ENCODE data around the gene WIPF2. TPM values are rescaled to one million over a fixed set of nuclear protein-coding genes. Genes with fewer than 3 reads are reported as not detected.

The WIPF2 gene
- total RNA-seq = 11.8 TPM

- peaks cover 22% of the 10 kb centered on the region for H3K4me1 ChIP-seq (ENCODE audit: insufficient read depth, low read length)
- H3K9me3 ChIP-seq (ENCODE audit: low read depth, low read length) = no peaks in the 10 kb centered on the region
- H3K27me3 ChIP-seq (ENCODE audit: insufficient read depth, low read length) = no peaks in the 10 kb centered on the region
- peak within 1 kb of the TSS; percentile 69 for H3K4me3 ChIP-seq (ENCODE audit: low read length)
These were observed at the start of gene WIPF2 for GRCh38 chr17:40218740-40219593. Gene WIPF2, plus strand, starts transcription at chr17:40219304. Its CDS starts 37,156 bp downstream, at chr17:40256460.

- no peaks in the 10 kb centered on the region for H3K4me1 ChIP-seq (ENCODE audit: insufficient read depth, low read length)
- H3K9me3 ChIP-seq (ENCODE audit: low read depth, low read length) = no peaks in the 10 kb centered on the region
- no peak overlapping the region for H3K4me3 ChIP-seq (ENCODE audit: low read length)
- no peaks in the 10 kb centered on the region for H3K27me3 ChIP-seq (ENCODE audit: insufficient read depth, low read length)
These were observed 48.8 kb upstream of the WIPF2 start for GRCh38 chr17:40170325-40170724.

- no peaks in the 10 kb centered on the region for H3K27me3 ChIP-seq (ENCODE audit: insufficient read depth, low read length)
- no peak overlapping the region for H3K4me3 ChIP-seq (ENCODE audit: low read length)
- H3K4me1 ChIP-seq (ENCODE audit: insufficient read depth, low read length) = peaks cover under 1% of the 10 kb centered on the region
These were observed 47.4 kb upstream of the WIPF2 start for GRCh38 chr17:40171750-40172149.

GRCh38 chr17:40173091-40173777 lies 45.9 kb upstream of the WIPF2 start:
- Histone ChIP-seq H3K4me3 (ENCODE audit: low read length) (no peak overlapping the region), H3K4me1 (ENCODE audit: insufficient read depth, low read length) (peaks cover 9% of the 10 kb centered on the region), H3K9me3 (ENCODE audit: low read depth, low read length) (no peaks in the 10 kb centered on the region), H3K27me3 (ENCODE audit: insufficient read depth, low read length) (no peaks in the 10 kb centered on the region)

More at GRCh38 chr17:40171750-40172149, 47.4 kb upstream of the WIPF2 start:
- no peaks in the 10 kb centered on the region for H3K9me3 ChIP-seq (ENCODE audit: low read depth, low read length)

- peaks cover 9% of the 10 kb centered on the region for H3K4me1 ChIP-seq (ENCODE audit: insufficient read depth, low read length)
- H3K27me3 ChIP-seq (ENCODE audit: insufficient read depth, low read length) = no peaks in the 10 kb centered on the region
- H3K4me3 ChIP-seq (ENCODE audit: low read length) = no peak overlapping the region
- H3K9me3 ChIP-seq (ENCODE audit: low read depth, low read length) = no peaks in the 10 kb centered on the region
These were observed 45.3 kb upstream of the WIPF2 start for GRCh38 chr17:40173778-40174135.

- Histone ChIP-seq H3K4me1 (ENCODE audit: insufficient read depth, low read length) (peaks cover 9% of the 10 kb centered on the region), H3K4me3 (ENCODE audit: low read length) (no peak overlapping the region)
These were observed 44.6 kb upstream of the WIPF2 start for GRCh38 chr17:40174514-40174913.

GRCh38 chr17:40175928-40176753 lies 43.0 kb upstream of the WIPF2 start:
- no peaks in the 10 kb centered on the region for H3K9me3 ChIP-seq (ENCODE audit: low read depth, low read length)
- H3K27me3 ChIP-seq (ENCODE audit: insufficient read depth, low read length) = no peaks in the 10 kb centered on the region
- H3K4me1 ChIP-seq (ENCODE audit: insufficient read depth, low read length) = peaks cover 9% of the 10 kb centered on the region
- no peak overlapping the region for H3K4me3 ChIP-seq (ENCODE audit: low read length)

More at GRCh38 chr17:40174514-40174913, 44.6 kb upstream of the WIPF2 start:
- no peaks in the 10 kb centered on the region for H3K9me3 ChIP-seq (ENCODE audit: low read depth, low read length)
- H3K27me3 ChIP-seq (ENCODE audit: insufficient read depth, low read length) = no peaks in the 10 kb centered on the region

- Histone ChIP-seq H3K4me3 (ENCODE audit: low read length) (no peak overlapping the region), H3K4me1 (ENCODE audit: insufficient read depth, low read length) (peaks cover 9% of the 10 kb centered on the region), H3K27me3 (ENCODE audit: insufficient read depth, low read length) (no peaks in the 10 kb centered on the region), H3K9me3 (ENCODE audit: low read depth, low read length) (no peaks in the 10 kb centered on the region)
These were observed 42.4 kb upstream of the WIPF2 start for GRCh38 chr17:40176754-40177110.

GRCh38 chr17:40177275-40177874 lies 41.7 kb upstream of the WIPF2 start, which contains the start of gene RAPGEFL1:
Gene RAPGEFL1, plus strand, starts transcription at chr17:40177470. Its CDS starts 392 bp downstream, at chr17:40177862.
- Histone ChIP-seq H3K4me3 (ENCODE audit: low read length) (peak within 1 kb of the TSS; percentile 24), H3K27me3 (ENCODE audit: insufficient read depth, low read length) (no peaks in the 10 kb centered on the region), H3K9me3 (ENCODE audit: low read depth, low read length) (no peaks in the 10 kb centered on the region), H3K4me1 (ENCODE audit: insufficient read depth, low read length) (peaks cover 9% of the 10 kb centered on the region)

- Histone ChIP-seq H3K27me3 (ENCODE audit: insufficient read depth, low read length) (no peaks in the 10 kb centered on the region), H3K4me3 (ENCODE audit: low read length) (no peak overlapping the region), H3K4me1 (ENCODE audit: insufficient read depth, low read length) (peaks cover 9% of the 10 kb centered on the region), H3K9me3 (ENCODE audit: low read depth, low read length) (no peaks in the 10 kb centered on the region)
These were observed 41.0 kb upstream of the WIPF2 start for GRCh38 chr17:40178021-40178601.

- Histone ChIP-seq H3K4me3 (ENCODE audit: low read length) (no peak overlapping the region), H3K9me3 (ENCODE audit: low read depth, low read length) (no peaks in the 10 kb centered on the region), H3K4me1 (ENCODE audit: insufficient read depth, low read length) (peaks cover 9% of the 10 kb centered on the region), H3K27me3 (ENCODE audit: insufficient read depth, low read length) (no peaks in the 10 kb centered on the region)
These were observed 40.4 kb upstream of the WIPF2 start for GRCh38 chr17:40178660-40179059.

- no peak overlapping the region for H3K4me3 ChIP-seq (ENCODE audit: low read length)
- H3K4me1 ChIP-seq (ENCODE audit: insufficient read depth, low read length) = peaks cover 11% of the 10 kb centered on the region
- no peaks in the 10 kb centered on the region for H3K9me3 ChIP-seq (ENCODE audit: low read depth, low read length)
- no peaks in the 10 kb centered on the region for H3K27me3 ChIP-seq (ENCODE audit: insufficient read depth, low read length)
These were observed 39.0 kb upstream of the WIPF2 start for GRCh38 chr17:40179923-40180659.

- no peaks in the 10 kb centered on the region for H3K27me3 ChIP-seq (ENCODE audit: insufficient read depth, low read length)
- no peaks in the 10 kb centered on the region for H3K9me3 ChIP-seq (ENCODE audit: low read depth, low read length)
- H3K4me1 ChIP-seq (ENCODE audit: insufficient read depth, low read length) = peaks cover 17% of the 10 kb centered on the region
- no peak overlapping the region for H3K4me3 ChIP-seq (ENCODE audit: low read length)
These were observed 38.4 kb upstream of the WIPF2 start for GRCh38 chr17:40180694-40181093.

- H3K4me3 ChIP-seq (ENCODE audit: low read length) = no peak overlapping the region
- H3K9me3 ChIP-seq (ENCODE audit: low read depth, low read length) = no peaks in the 10 kb centered on the region
- no peaks in the 10 kb centered on the region for H3K27me3 ChIP-seq (ENCODE audit: insufficient read depth, low read length)
- H3K4me1 ChIP-seq (ENCODE audit: insufficient read depth, low read length) = peaks cover 18% of the 10 kb centered on the region
These were observed 37.9 kb upstream of the WIPF2 start for GRCh38 chr17:40181205-40181604.

Measured in mononuclear cell (primary cell).